HEK293 (cell line): ENCODE measurements around the gene C4orf17.

ENCODE experiments used
- CTCF ChIA-PET: fragments of 350-600 bp; formaldehyde crosslinking; extraction: SDS; loops from one replicate; lab custom pipeline; 2021; ENCODE audit warnings: antibody characterized with exemption; lab: Yijun Ruan, JAX
- POLR2A ChIA-PET: fragments of 300-600 bp; formaldehyde crosslinking; extraction: SDS; loops from one replicate; lab custom pipeline; 2020; ENCODE audit warnings: antibody characterized with exemption, inconsistent platforms; lab: Yijun Ruan, JAX
- H3K27ac ChIP-seq: fragments of 200-500 bp; sonication (Bioruptor generic); 2 replicates; pipeline ENCODE4 v1.5.1; 2014; ENCODE audit warnings: low read depth, low read length, control low read depth, inconsistent platforms; ENCODE audit errors: extremely low read depth
- H3K36me3 ChIP-seq, 2 experiments: fragments of 200-500 bp in 1 of 2; sonication (Bioruptor generic) in 1 of 2; 1 replicate in 1 of 2; 2 replicates in 1 of 2; pipeline ENCODE4 v1.5.1; 2014 to 2017; ENCODE audit warnings: inconsistent platforms in 2 of 2, low read length in 2 of 2; ENCODE audit not compliant: control insufficient read depth in 2 of 2, insufficient read depth in 1 of 2
- H3K4me1 ChIP-seq: fragments of 200-500 bp; sonication (Bioruptor generic); 2 replicates; pipeline ENCODE4 v1.5.1; 2014; ENCODE audit warnings: mild to moderate bottlenecking, low read length, inconsistent platforms; ENCODE audit not compliant: control insufficient read depth, insufficient read depth
- H3K4me3 ChIP-seq: 2 replicates; pipeline ENCODE4 v1.5.1; 2011; ENCODE audit warnings: low read depth, mild to moderate bottlenecking, control low read depth, low read length, moderate library complexity
- H3K9me3 ChIP-seq: fragments of 200-500 bp; sonication (Bioruptor generic); 2 replicates; pipeline ENCODE4 v1.5.1; 2014; ENCODE audit warnings: low read depth, low read length, inconsistent platforms; ENCODE audit not compliant: control insufficient read depth, insufficient read depth
- FEZF1 ChIP-seq: fragments of 450-650 bp; formaldehyde crosslinking; IDR thresholded peaks from 2 replicates; pipeline ENCODE4 v1.5.1; 2016; ENCODE audit warnings: missing biosample characterization, missing genetic modification characterization
- GLI4 ChIP-seq: fragments of 450-650 bp; formaldehyde crosslinking; IDR thresholded peaks from 2 replicates; pipeline ENCODE4 v1.5.1; 2016; ENCODE audit warnings: missing biosample characterization, missing genetic modification characterization
- GLIS1 ChIP-seq: fragments of 450-650 bp; formaldehyde crosslinking; IDR thresholded peaks from 2 replicates; pipeline ENCODE4 v1.5.1; 2016; ENCODE audit warnings: missing biosample characterization, missing genetic modification characterization
- HOXA7 ChIP-seq: sonication (generic); formaldehyde crosslinking; IDR thresholded peaks from 2 replicates; pipeline ENCODE4 v1.8.1; 2022; ENCODE audit warnings: missing genetic modification reagents, borderline replicate concordance
- KLF1 ChIP-seq: fragments of 450-650 bp; formaldehyde crosslinking; IDR thresholded peaks from 2 replicates; pipeline ENCODE4 v1.5.1; 2016; ENCODE audit warnings: missing biosample characterization, missing genetic modification characterization
- KLF9 ChIP-seq: fragments of 450-650 bp; formaldehyde crosslinking; IDR thresholded peaks from 2 replicates; pipeline ENCODE4 v1.5.1; 2016; ENCODE audit warnings: missing biosample characterization, missing genetic modification characterization, low read depth
- REPIN1 ChIP-seq: fragments of 450-650 bp; formaldehyde crosslinking; IDR thresholded peaks from 2 replicates; pipeline ENCODE4 v1.5.1; 2017; ENCODE audit warnings: missing biosample characterization, missing genetic modification characterization, low read depth
- SP3 ChIP-seq: fragments of 450-650 bp; formaldehyde crosslinking; IDR thresholded peaks from 2 replicates; pipeline ENCODE4 v1.5.1; 2016; ENCODE audit warnings: missing biosample characterization, missing genetic modification characterization
- WT1 ChIP-seq: fragments of 450-650 bp; formaldehyde crosslinking; IDR thresholded peaks from 2 replicates; pipeline ENCODE4 v1.5.1; 2016; ENCODE audit warnings: missing biosample characterization, missing genetic modification characterization
- ZBTB20 ChIP-seq: fragments of 450-650 bp; formaldehyde crosslinking; IDR thresholded peaks from 2 replicates; pipeline ENCODE4 v1.5.1; 2016; ENCODE audit warnings: missing biosample characterization, missing genetic modification characterization
- ZEB2 ChIP-seq: fragments of 450-650 bp; formaldehyde crosslinking; IDR thresholded peaks from 2 replicates; pipeline ENCODE4 v1.5.1; 2016; ENCODE audit warnings: missing biosample characterization, missing genetic modification characterization
- ZNF112 ChIP-seq: fragments of 450-650 bp; formaldehyde crosslinking; IDR thresholded peaks from 2 replicates; pipeline ENCODE4 v1.5.0; 2017; ENCODE audit warnings: missing biosample characterization, missing genetic modification characterization
- ZNF24 ChIP-seq: fragments of 450-650 bp; formaldehyde crosslinking; IDR thresholded peaks from 2 replicates; pipeline ENCODE4 v1.5.1; 2016; ENCODE audit warnings: missing biosample characterization, missing genetic modification characterization
- ZNF280C ChIP-seq: fragments of 450-650 bp; formaldehyde crosslinking; IDR thresholded peaks from 2 replicates; pipeline ENCODE4 v1.5.1; 2016; ENCODE audit warnings: missing biosample characterization, missing genetic modification characterization
- ZNF398 ChIP-seq: fragments of 450-650 bp; formaldehyde crosslinking; IDR thresholded peaks from 2 replicates; pipeline ENCODE4 v1.5.1; 2017; ENCODE audit warnings: missing biosample characterization, missing genetic modification characterization
- ZNF501 ChIP-seq: fragments of 450-650 bp; formaldehyde crosslinking; IDR thresholded peaks from 2 replicates; pipeline ENCODE4 v1.5.1; 2016; ENCODE audit warnings: missing biosample characterization, missing genetic modification characterization
- ZNF548 ChIP-seq: fragments of 450-650 bp; formaldehyde crosslinking; IDR thresholded peaks from 2 replicates; pipeline ENCODE4 v1.5.1; 2016; ENCODE audit warnings: missing biosample characterization, missing genetic modification characterization
- ZNF626 ChIP-seq: fragments of 450-650 bp; sonication (Bioruptor Pico); formaldehyde crosslinking; IDR thresholded peaks from 2 replicates; pipeline ENCODE4 v1.5.1; 2018; ENCODE audit warnings: missing biosample characterization, missing genetic modification characterization, inconsistent platforms
- ZNF692 ChIP-seq: fragments of 450-650 bp; formaldehyde crosslinking; IDR thresholded peaks from 2 replicates; pipeline ENCODE4 v1.5.1; 2016; ENCODE audit warnings: missing biosample characterization, missing genetic modification characterization
- ZNF701 ChIP-seq: fragments of 450-650 bp; formaldehyde crosslinking; IDR thresholded peaks from 2 replicates; pipeline ENCODE4 v1.5.1; 2016; ENCODE audit warnings: missing biosample characterization, missing genetic modification characterization

Gene C4orf17

GRCh38 chr4:99540277-99540939 lies 29.6 kb downstream of the C4orf17 start:
- TF ChIP-seq REPIN1 (tag by site-specific recombination): no peak
- no peak for TF ChIP-seq GLIS1 (tag by site-specific recombination)
- TF ChIP-seq HOXA7 (CRISPR knock-in tag): no peak
- TF ChIP-seq ZNF701 (tag by site-specific recombination): no peak
- no peak for TF ChIP-seq ZEB2 (tag by site-specific recombination)
- no peak for TF ChIP-seq ZNF112 (tag by site-specific recombination)
- no peak for TF ChIP-seq SP3 (tag by site-specific recombination)
- TF ChIP-seq ZNF626: no peak
- no peak for TF ChIP-seq ZNF501 (tag by site-specific recombination)
- no peak for TF ChIP-seq FEZF1 (tag by site-specific recombination)
- TF ChIP-seq ZNF24: no peak
- TF ChIP-seq ZBTB20 (tag by site-specific recombination): no peak
- no peak for TF ChIP-seq KLF9 (tag by site-specific recombination)
- no peak for TF ChIP-seq KLF1 (tag by site-specific recombination)
- no peak for TF ChIP-seq ZNF692
- TF ChIP-seq ZNF398 (tag by site-specific recombination): no peak
- no peak for TF ChIP-seq WT1 (tag by site-specific recombination)
- no peaks in the 10 kb centered on the region for H3K9me3 ChIP-seq
- H3K36me3 ChIP-seq: no peaks in the 10 kb centered on the region; a peak in 1 of 3 replicates
- H3K4me3 ChIP-seq: no peak overlapping the region
- ChIA-PET CTCF (interaction anchor here (0.5 kb wide), 1 partner anchor 442 kb away, joined by 6 read pairs; no protein-coding TSS in a partner anchor), POLR2A (no interaction called here)
- no peaks in the 10 kb centered on the region for H3K4me1 ChIP-seq
- H3K27ac ChIP-seq: no peak overlapping the region

- no peak overlapping the region for H3K4me3 ChIP-seq
- H3K27ac ChIP-seq: no peak overlapping the region
- ChIA-PET POLR2A (no interaction called here), CTCF (no interaction called here)
- no peaks in the 10 kb centered on the region for H3K36me3 ChIP-seq
- H3K9me3 ChIP-seq: no peaks in the 10 kb centered on the region
- H3K4me1 ChIP-seq: no peaks in the 10 kb centered on the region
- TF ChIP-seq ZNF280C (tag by site-specific recombination): no peak
- no peak for TF ChIP-seq ZNF24
- TF ChIP-seq GLI4: no peak
- no peak for TF ChIP-seq ZNF548 (tag by site-specific recombination)
Observed at GRCh38 chr4:99552872-99553271, 42.1 kb downstream of the C4orf17 start.
